C4-2B (cell line): ENCODE measurements around the gene ZFP36L2.

Experiments
- ZFX ChIP-seq: fragments of 450-650 bp; IDR thresholded peaks from 2 replicates; pipeline ENCODE4 v1.6.1; 2017
- TF ChIP-seq, protein P1 (sequence below): fragments of 450-650 bp; conservative IDR thresholded peaks from 2 replicates; pipeline ENCODE4 v1.5.1; 2017; ENCODE audit warnings: mild to moderate bottlenecking

DNA sequence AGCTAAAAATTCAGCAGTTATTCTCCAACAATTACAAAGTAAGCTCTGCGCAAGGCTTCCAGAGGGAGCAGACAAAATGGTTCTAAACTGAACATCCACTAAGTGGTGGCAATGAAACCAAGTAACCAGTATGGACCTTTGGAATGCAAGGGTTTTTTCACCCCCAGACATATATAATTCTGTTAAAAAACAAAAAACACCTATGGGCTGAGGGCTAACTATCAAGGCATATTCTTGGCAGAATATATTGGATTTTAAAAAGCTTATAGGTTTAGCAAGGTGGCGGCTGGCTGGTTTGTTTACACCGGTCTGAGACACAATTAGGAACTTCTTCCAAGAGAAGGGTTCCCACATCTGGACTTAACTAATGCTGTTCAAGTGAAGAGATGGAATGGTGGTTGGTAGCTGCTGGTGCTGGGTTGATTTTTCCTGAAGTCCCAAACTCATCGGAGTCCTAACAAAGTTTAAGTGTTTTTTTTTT, 2.8 kb downstream of the ZFP36L2 start:
- TF ChIP-seq, protein P1, sequence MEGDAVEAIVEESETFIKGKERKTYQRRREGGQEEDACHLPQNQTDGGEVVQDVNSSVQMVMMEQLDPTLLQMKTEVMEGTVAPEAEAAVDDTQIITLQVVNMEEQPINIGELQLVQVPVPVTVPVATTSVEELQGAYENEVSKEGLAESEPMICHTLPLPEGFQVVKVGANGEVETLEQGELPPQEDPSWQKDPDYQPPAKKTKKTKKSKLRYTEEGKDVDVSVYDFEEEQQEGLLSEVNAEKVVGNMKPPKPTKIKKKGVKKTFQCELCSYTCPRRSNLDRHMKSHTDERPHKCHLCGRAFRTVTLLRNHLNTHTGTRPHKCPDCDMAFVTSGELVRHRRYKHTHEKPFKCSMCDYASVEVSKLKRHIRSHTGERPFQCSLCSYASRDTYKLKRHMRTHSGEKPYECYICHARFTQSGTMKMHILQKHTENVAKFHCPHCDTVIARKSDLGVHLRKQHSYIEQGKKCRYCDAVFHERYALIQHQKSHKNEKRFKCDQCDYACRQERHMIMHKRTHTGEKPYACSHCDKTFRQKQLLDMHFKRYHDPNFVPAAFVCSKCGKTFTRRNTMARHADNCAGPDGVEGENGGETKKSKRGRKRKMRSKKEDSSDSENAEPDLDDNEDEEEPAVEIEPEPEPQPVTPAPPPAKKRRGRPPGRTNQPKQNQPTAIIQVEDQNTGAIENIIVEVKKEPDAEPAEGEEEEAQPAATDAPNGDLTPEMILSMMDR = no peak
- TF ChIP-seq ZFX = no peak
